ENCODE measurements around the gene SLC26A2. TPM values are rescaled to one million over a fixed set of nuclear protein-coding genes. Genes with fewer than 3 reads are reported as not detected.

The SLC26A2 gene
- total RNA-seq, 4 donors from 2014 or later, result 3.0 to 9.9 (median 6.9) TPM

DNA sequence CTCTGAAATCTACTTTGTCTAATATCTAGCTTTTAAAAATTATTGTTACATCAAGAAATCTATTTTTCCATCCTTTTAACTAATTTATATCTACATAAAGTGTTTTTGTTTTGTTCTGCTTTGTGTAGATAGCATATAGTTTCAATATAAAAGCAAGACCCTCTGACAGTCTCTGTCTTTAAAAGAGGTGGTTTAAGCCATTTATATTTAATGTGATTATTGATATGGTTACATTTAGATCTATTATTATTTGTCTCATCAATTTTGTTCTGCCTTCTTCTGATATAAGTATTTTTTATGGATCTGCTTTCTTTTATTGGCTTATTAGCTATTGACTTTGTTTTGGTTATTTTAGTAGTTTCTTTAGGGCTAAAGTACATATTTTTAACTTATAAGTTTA is 56.0 kb downstream of the SLC26A2 start:
- Histone ChIP-seq H3K4me3 (no peak overlapping the region), H3K9me3 (no peaks in the 10 kb centered on the region), H3K36me3 (peaks cover 3 to 84% of the 10 kb centered on the region in 2 donors), H3K4me1 (peaks cover 0 to 14% of the 10 kb centered on the region in 2 donors), H3K27me3 (no peaks in the 10 kb centered on the region), H3K27ac (no peak overlapping the region)
- ATAC-seq, result no peak
- intact Hi-C loops (cut with DNase I; ENCODE audit: low total_unique reads) (no loop called here), in situ Hi-C loops (cut with MboI; ENCODE audit: low sequenced_read_pairs in 4 of 4) (no loop called here)
- no peak for DNase-seq
- TF ChIP-seq POLR2A (IDR thresholded peaks at IDR 0.05) (no peak), CTCF (IDR thresholded peaks at IDR 0.05 in 4 of 5, conservative IDR thresholded peaks at IDR 0.05 in 1 of 5) (no peak)

GRCh38 chr5:150017226-150018005 is 56.9 kb downstream of the SLC26A2 start:
- intact Hi-C loops (cut with DNase I; ENCODE audit: low total_unique reads), result loop anchor here (2.0 kb wide), 1 partner anchor 15 kb away; no protein-coding TSS in a partner anchor
- Histone ChIP-seq H3K9me3 (no peaks in the 10 kb centered on the region), H3K4me1 (peaks cover 1 to 17% of the 10 kb centered on the region in 2 donors), H3K4me3 (no peak overlapping the region), H3K27ac (no peak overlapping the region), H3K27me3 (no peaks in the 10 kb centered on the region), H3K36me3 (peaks cover 3 to 75% of the 10 kb centered on the region in 2 donors)
- no peak for ATAC-seq
- TF ChIP-seq CTCF (IDR thresholded peaks at IDR 0.05 in 4 of 5, conservative IDR thresholded peaks at IDR 0.05 in 1 of 5) (no peak), POLR2A (IDR thresholded peaks at IDR 0.05) (no peak)
- in situ Hi-C loops (cut with MboI; ENCODE audit: low sequenced_read_pairs in 4 of 4), result no loop called here
- DNase-seq, result no peak

DNA sequence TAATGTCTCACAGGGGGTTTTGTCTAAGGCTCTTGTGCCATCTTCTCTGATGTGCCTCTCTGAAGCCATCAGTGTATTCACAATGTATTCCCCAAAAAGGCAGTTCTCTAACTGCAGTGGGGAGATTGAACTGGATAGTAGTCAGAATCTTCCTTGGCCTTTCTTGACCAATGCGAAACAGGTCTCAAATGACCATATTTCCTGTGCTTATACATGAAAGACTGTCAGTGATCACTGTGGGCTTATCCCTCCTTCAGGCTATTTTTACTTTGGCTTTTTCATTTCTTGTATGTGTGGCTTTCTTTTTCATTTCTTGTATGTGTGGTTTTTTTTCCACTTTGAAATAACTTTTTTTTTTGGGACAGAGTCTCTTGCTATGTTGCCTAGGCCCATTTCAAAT is 59.7 kb downstream of the SLC26A2 start:
- ATAC-seq (no peak), DNase-seq (no peak)
- Histone ChIP-seq H3K4me1 (peaks cover 30 to 45% of the 10 kb centered on the region in 2 donors), H3K27me3 (no peaks in the 10 kb centered on the region), H3K4me3 (no peak overlapping the region), H3K9me3 (no peaks in the 10 kb centered on the region), H3K36me3 (peaks cover 3 to 57% of the 10 kb centered on the region in 2 donors), H3K27ac (peak overlapping the region; percentile 77 to 82 (median 80))
- in situ Hi-C loops (cut with MboI; ENCODE audit: low sequenced_read_pairs in 4 of 4), result no loop called here
- TF ChIP-seq POLR2A (IDR thresholded peaks at IDR 0.05), result no peak
- no peak for TF ChIP-seq CTCF (IDR thresholded peaks at IDR 0.05 in 4 of 5, conservative IDR thresholded peaks at IDR 0.05 in 1 of 5)
- intact Hi-C loops (cut with DNase I; ENCODE audit: low total_unique reads), result loop anchor here (5.0 kb wide), 1 partner anchor 112 kb away; no protein-coding TSS in a partner anchor

DNA sequence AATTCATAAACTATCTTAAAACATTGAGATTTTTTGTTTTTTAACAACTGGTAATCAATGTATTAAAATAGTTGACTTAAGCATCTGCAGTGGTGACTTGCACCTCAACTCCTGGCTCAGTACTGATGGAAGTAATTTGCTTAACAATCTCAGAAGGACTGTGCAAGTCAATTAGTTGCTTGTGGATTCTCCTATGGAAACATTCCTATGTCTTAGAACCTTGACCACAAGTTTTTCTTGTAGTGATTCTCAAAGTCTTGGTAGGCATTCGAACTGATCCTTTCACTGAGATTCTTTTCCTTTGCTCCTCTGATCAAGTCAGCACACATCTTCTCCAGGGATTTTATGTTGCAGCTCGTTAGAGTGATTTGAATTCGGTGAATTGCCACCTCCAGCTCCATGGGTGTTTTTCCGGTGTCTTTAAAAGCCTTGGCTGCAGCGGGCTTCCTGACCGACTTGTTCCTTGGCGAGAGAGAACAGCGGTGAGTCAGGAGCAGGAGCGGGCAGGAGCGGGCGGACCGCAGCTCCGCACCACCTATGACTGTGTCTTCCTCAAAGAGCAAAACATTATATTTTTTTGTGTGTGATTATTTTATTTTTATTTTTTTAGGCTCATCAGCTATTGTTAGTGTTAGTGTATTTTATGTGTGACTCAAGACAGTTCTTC is 61.1 kb downstream of the SLC26A2 start:
- peaks cover 31 to 48% of the 10 kb centered on the region in 2 donors for H3K4me1 ChIP-seq
- H3K27me3 ChIP-seq, result no peaks in the 10 kb centered on the region
- peak overlapping the region in 2 of 4 donors; percentile 1 to 17 for H3K4me3 ChIP-seq
- intact Hi-C loops (cut with DNase I; ENCODE audit: low total_unique reads) (loop anchor here (5.0 kb wide), 1 partner anchor 111 kb away; no protein-coding TSS in a partner anchor), in situ Hi-C loops (cut with MboI; ENCODE audit: low sequenced_read_pairs in 4 of 4) (no loop called here)
- H3K9me3 ChIP-seq, result no peaks in the 10 kb centered on the region
- ATAC-seq, result peak; percentile 78 to 82
- H3K27ac ChIP-seq, result peak overlapping the region; percentile 77 to 82 (median 80)
- peak; percentile 55 to 66 for DNase-seq
- TF ChIP-seq POLR2A (IDR thresholded peaks at IDR 0.05), result no peak
- no peak for TF ChIP-seq CTCF (IDR thresholded peaks at IDR 0.05 in 4 of 5, conservative IDR thresholded peaks at IDR 0.05 in 1 of 5)
- peaks cover 0 to 57% of the 10 kb centered on the region in 2 donors for H3K36me3 ChIP-seq
